IMR-90 (cell line): ENCODE results near the gene NAV2.

Experiments
- BHLHE40 ChIP-seq: fragments of 150-350 bp; IDR thresholded peaks from 2 replicates; pipeline ENCODE4 v1.6.1; 2016; ENCODE audit warnings: mild to moderate bottlenecking, low read depth, low read length
- CEBPB ChIP-seq: IDR thresholded peaks from 2 replicates; pipeline ENCODE4 v1.6.1; 2012; ENCODE audit warnings: low read depth, low read length, improper control_type of control experiment
- CHD1 ChIP-seq: IDR thresholded peaks from 2 replicates; pipeline ENCODE4 v1.6.1; 2012; ENCODE audit warnings: low read depth, low read length, improper control_type of control experiment
- MAFK ChIP-seq: IDR thresholded peaks from 2 replicates; pipeline ENCODE4 v1.6.1; 2012; ENCODE audit warnings: low read depth, low read length, improper control_type of control experiment
- MAZ ChIP-seq: IDR thresholded peaks from 2 replicates; pipeline ENCODE4 v1.6.1; 2012; ENCODE audit warnings: low read depth, mild to moderate bottlenecking, low read length, improper control_type of control experiment, moderate library complexity, borderline replicate concordance
- MXI1 ChIP-seq: IDR thresholded peaks from 2 replicates; pipeline ENCODE4 v1.6.1; 2012; ENCODE audit warnings: low read depth, mild to moderate bottlenecking, low read length, moderate library complexity, borderline replicate concordance
- NFE2L2 ChIP-seq: fragments of 150-350 bp; IDR thresholded peaks from 2 replicates; pipeline ENCODE4 v1.6.1; 2016; ENCODE audit warnings: low read depth, mild to moderate bottlenecking, low read length
- POLR2A ChIP-seq: IDR thresholded peaks from 2 replicates; pipeline ENCODE4 v1.6.1; 2012; ENCODE audit warnings: mild to moderate bottlenecking, low read depth, low read length
- RAD21 ChIP-seq: IDR thresholded peaks from 2 replicates; pipeline ENCODE4 v1.6.1; 2012; ENCODE audit warnings: low read length, improper control_type of control experiment
- RFX5 ChIP-seq: IDR thresholded peaks from 2 replicates; pipeline ENCODE4 v1.8.0; 2012; ENCODE audit warnings: low read depth, mild to moderate bottlenecking, low read length, moderate library complexity
- TF ChIP-seq, protein P1 (sequence below): conservative IDR thresholded peaks from 2 replicates; pipeline ENCODE4 v1.5.1; 2012; ENCODE audit warnings: mild to moderate bottlenecking, low read depth, low read length, improper control_type of control experiment
- TF ChIP-seq, protein P2 (sequence below): fragments of 150-350 bp; IDR thresholded peaks from 2 replicates; pipeline ENCODE4 v1.6.1; 2016; ENCODE audit warnings: low read depth, mild to moderate bottlenecking, low read length, moderate library complexity, borderline replicate concordance

DNA sequence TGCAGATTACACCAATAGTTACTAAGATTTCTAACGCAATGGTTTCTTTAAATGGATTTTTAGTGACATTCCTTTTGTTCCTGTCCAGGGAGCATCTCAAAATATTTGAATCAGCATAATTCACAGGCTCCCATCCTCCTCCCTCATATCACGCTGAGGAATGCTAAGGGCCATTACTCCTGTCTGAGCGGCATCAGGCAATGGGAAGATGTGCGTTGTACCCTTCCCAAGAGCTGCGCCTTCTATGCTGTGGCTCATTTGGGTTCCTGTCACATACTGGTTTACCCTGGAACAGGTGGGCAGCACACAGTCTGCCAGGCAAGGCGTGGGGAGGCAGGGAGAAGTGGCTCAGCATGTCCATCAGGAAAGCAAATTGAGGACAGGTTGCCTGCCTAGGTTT lies 325.8 kb downstream of the NAV2 start:
- TF ChIP-seq, protein P1, sequence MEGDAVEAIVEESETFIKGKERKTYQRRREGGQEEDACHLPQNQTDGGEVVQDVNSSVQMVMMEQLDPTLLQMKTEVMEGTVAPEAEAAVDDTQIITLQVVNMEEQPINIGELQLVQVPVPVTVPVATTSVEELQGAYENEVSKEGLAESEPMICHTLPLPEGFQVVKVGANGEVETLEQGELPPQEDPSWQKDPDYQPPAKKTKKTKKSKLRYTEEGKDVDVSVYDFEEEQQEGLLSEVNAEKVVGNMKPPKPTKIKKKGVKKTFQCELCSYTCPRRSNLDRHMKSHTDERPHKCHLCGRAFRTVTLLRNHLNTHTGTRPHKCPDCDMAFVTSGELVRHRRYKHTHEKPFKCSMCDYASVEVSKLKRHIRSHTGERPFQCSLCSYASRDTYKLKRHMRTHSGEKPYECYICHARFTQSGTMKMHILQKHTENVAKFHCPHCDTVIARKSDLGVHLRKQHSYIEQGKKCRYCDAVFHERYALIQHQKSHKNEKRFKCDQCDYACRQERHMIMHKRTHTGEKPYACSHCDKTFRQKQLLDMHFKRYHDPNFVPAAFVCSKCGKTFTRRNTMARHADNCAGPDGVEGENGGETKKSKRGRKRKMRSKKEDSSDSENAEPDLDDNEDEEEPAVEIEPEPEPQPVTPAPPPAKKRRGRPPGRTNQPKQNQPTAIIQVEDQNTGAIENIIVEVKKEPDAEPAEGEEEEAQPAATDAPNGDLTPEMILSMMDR = no peak
- TF ChIP-seq CEBPB (no peak), MAZ (no peak), MXI1 (no peak), POLR2A (no peak), RFX5 (no peak), MAFK (no peak), RAD21 (no peak), NFE2L2 (no peak), CHD1 (no peak), BHLHE40 (no peak)
- TF ChIP-seq, protein P2, sequence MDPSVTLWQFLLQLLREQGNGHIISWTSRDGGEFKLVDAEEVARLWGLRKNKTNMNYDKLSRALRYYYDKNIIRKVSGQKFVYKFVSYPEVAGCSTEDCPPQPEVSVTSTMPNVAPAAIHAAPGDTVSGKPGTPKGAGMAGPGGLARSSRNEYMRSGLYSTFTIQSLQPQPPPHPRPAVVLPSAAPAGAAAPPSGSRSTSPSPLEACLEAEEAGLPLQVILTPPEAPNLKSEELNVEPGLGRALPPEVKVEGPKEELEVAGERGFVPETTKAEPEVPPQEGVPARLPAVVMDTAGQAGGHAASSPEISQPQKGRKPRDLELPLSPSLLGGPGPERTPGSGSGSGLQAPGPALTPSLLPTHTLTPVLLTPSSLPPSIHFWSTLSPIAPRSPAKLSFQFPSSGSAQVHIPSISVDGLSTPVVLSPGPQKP = no peak
